ENCODE measurements around the gene DCAF12L2. TPM values are rescaled to one million over a fixed set of nuclear protein-coding genes. Genes with fewer than 3 reads are reported as not detected.
"Not testable (repeated sequence)": the region's sequence is repeated elsewhere in the genome, so short reads cannot be mapped to it uniquely, and the experiment has no call there.

Gene DCAF12L2
- total RNA-seq = under 0.01 and 0.05 TPM in 2 replicates

DNA sequence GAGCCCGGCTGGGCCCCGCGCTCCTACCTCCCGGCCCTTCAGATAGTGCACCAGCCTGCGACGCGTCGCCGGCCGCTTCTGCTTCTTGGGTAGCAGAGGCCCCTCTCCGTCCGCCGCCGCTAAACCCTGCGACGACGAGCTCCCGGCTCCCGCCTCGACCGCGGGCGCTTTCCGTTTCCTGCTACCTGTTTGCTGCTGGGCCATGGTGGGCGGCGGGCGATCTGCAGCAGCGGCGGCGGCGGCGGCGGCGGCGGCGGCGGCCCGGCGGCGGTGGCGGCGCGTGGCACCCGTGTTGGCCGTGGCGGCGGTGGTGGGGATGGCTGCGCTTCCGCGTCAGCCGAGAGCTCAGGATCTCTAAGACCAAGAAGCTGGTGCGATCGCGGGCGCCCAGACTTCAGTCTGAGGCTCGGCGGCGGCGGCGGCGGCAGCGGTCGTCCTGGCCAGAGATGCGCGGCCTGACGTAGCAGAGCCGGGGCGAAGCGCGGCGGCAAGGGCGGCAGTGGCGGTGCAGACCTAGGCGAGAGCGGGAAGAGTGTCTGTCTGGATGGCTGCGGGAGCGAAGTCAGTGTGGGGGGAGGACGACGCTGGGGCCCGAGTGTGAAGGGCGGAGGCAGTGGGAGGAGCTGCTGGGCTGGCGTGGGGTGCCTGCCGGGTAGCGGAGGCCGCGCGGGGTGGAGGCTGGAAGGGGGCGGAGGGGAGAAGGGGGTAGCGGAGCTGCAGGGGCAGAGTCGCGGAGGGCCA is at the start of gene DCAF12L2:
Gene DCAF12L2 (minus strand): TSS at position 569 of the 741 bp plus-strand sequence. CDS start 365 bp downstream, at position 204.
- DNase-seq = peak; percentile 0

DNA sequence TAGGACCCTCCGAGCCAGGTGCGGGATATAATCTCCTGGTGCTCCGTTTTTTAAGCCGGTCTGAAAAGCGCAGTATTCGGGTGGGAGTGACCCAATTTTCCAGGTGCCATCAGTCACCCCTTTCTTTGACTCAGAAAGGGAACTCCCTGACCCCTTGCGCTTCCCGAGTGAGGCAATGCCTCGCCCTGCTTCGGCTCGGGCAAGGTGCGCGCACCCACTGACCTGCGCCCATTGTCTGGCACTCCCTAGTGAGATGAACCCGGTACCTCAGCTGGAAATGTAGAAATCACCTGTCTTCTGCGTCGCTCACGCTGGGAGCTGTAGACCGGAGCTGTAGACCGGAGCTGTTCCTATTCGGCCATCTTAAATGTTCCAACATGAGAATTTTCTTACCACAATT is 24.8 kb upstream of the DCAF12L2 start:
- not testable (repeated sequence) for DNase-seq

DNA sequence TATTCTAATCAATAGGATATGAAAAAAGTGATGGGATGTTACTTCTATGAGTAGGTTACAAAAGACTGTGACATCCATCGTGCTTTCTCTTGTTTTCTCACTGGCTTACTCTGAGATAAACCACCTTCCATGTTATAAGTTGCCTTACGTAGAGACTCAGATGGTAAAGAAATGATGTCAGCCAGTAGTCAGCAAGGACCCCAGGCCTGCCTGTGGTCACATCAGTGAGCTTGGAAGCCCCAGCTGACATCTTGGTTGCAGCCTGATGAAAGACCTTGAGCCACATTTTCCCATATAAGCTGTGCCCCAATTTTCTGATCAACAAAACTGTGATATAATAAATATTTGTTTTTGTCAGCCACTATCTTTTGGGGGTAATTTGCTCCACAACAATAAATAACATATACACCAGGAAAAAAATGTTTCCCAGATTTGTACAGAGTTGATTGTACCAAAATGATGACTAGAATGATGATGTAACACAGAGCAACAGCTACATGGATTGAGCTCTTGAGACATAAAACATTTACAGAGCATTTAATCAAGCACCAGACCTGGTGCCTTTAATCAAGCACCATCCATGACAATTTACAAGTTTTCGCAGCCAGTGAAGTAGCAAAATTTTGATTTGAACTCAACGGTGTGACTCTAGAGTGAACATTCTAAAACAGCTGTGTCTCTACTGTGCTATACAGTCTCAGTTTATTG is 11.2 kb upstream of the DCAF12L2 start:
- DNase-seq = no peak

DNA sequence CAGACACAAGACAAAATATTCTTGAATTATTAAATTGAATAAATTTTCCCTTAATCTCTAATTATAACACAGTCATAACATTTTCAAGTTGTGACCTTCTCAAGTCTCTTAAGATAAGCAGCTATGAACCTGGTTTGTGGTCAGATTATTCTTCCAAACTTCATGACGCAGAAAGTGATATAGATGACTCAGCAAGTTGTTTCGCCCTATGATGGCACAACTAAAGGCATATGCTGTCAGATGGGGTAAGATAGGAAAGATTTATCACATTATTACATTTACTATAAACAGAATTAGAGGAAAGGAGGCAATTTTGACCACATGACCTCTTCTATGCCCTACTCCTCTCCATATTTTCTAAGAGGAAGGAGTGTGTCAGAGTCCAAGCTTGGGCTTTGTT is 4.6 kb upstream of the DCAF12L2 start:
- DNase-seq = no peak

DNA sequence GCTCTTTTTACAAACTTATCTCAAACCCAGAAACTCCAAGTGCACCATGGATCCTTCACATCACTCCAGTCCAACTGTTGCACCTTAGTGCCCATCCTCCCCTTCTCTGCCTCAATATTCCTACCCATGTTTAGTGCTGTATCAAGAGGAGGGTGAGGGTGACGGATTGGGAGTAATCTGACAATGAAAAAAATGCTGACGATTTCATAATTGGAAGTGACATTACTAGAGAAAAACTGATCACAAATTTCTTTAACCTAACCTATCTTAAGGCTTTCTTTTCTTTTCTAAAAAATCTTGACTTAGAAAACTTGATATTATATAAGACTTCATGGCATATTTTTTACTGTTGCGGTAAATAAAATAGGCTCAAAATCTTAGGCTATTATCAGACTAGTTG is 1.5 kb upstream of the DCAF12L2 start:
- DNase-seq = no peak

DNA sequence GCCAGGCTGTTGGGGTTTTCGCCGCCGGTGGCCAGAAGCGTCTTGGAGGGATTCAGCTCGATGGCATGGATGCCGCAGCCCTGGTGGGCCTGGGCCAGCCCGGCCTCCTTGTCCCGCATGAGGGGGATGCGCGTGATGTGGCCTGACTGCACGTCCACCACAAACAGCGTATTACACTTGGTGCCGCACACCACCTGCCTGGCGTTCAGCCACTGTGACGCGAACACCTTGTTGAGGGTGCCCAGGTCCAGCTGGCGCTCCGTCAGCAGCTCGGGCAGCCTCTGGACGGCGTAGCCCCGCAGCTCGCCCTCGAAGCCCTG is 728 bp downstream of the DCAF12L2 start:
- DNase-seq = no peak

DNA sequence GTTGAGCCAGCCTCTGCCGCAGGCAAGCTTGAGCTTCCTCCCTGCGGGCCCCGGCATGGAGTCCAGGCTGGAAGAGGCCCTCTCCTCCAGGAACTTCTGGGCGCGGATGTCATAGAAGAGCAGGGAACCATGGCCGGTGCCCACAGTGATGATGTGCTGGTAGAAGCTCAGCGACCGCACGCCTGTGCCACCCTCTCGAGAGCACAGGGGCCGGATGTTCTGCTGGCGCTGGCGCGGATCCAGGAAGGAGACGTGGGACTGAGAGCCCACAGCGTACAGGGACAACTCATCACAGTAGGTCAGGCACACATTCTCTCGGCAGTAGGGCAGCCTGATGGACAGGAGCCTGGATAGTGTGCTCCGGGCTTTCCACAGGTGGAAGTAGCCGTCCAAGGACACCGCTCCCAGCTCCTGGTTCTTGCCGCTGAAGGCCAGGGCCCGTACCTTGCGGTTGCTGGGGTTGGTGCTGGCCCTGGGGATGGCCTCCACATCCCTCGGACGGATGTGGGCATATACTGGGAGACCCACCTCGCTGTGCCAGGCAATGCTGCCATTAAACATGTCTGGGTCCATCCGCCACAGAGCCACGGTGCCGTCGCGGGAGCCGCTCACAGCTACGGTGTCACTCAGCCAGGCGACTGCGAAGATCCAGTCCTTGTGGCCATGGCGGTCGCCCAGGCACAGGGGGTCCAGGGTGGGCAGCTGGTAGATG is 1.2 kb downstream of the DCAF12L2 start:
- no peak for DNase-seq

DNA sequence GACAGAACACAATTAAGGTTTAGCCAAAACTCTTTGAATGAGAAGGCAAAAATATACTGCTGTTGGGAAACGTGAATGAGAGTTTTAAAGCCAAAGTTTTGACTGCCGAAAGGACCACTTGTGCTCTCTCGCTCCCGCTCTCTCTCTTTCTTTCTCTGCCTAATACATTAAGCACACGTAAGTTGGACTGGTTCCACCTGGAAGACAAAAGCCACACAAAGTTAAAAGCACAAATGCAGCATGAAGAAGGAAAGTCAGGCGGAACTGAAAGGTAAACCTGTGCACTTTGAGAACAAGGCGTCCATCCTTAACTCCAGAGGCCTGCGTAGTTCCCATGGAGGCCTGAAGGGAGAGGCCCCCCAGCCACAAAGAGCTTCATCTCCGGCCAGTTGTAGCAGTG is 1.9 kb downstream of the DCAF12L2 start:
- no peak for DNase-seq

DNA sequence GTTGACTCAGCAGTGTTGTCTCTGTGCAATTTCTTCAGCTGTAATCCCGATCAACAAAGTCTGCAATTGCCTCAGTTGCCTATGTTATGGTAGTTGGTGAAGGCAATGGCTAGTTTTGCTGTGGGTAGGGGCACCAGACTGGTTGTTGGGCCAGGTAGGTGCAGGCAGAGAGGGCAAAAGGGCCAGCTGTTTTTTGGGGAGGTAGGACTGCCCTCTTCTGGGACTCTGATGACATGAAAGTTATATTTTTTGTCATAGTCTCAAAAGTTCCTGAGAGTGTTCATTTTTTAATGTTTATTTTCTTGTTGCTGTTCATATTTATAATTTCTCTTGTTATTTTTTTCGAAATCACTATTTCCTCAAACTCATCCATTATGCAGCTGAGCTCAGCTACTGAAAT is 25.1 kb downstream of the DCAF12L2 start:
- DNase-seq = no peak

DNA sequence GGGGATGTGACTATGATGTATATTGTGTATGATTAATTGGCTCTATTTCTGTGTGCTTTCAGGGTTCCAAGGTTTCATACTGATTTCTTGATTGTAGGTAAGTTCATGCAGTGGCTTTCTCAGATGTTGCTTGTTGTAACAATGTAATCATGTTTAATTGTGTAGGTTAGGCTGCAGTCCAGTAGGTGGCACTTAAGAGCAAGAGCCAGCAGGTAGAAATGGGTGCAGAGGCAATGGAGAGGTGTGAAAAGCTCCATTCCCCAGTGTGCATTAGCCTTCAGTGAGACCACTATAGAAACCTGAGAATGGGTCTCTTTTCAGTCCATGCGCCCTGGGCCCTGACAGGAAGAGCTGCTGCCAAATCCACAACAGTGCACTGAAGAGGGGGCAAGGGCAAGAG is 28.2 kb downstream of the DCAF12L2 start:
- DNase-seq = no peak

DNA sequence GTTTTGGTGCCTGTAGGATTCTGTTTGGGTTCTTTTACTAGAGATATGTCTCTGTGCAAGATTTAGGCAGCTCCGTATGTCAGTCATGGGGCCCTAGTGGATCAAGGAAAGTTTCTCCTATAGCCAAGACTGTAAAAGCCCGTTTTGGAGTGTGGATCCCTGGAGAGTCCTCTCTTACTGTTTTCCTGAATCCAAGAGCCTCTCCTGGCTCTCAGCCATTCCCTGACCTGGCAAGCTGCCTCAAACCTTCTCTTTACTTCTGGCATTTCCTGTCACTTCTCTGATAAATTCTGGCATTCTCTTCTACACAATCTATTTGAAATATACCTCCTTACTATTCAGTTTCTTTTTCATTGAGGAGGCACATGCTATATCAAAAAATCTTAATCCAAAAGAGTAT is 41.4 kb downstream of the DCAF12L2 start:
- no peak for DNase-seq

Data from dermis blood vessel endothelial cell (primary cell).